Activated T-helper 17 cell treated with anti-CD3 and anti-CD28 coated beads, Interleukin-2, amount 50 U/mL, for 72 hours (primary cell): ENCODE results near the gene SERPINA3. TPM values are rescaled to one million over a fixed set of nuclear protein-coding genes. Genes with fewer than 3 reads are reported as not detected.
"Not testable (repeated sequence)": the region's sequence is repeated elsewhere in the genome, so short reads cannot be mapped to it uniquely, and the experiment has no call there.

Source experiments
- ATAC-seq: fragments of 150-1000 bp; cut with Tn5 transposase; replicated peaks from 2 replicates; pipeline ENCODE4 v1.10.0; 2021; ENCODE audit warnings: mild to moderate bottlenecking, moderate library complexity
- H3K27ac Mint-ChIP-seq: one replicate; pipeline ENCODE4 v1.8.0; 2022; ENCODE audit warnings: mixed read lengths
- H3K27me3 Mint-ChIP-seq: one replicate; pipeline ENCODE4 v1.8.0; 2022; ENCODE audit warnings: mixed read lengths
- H3K36me3 Mint-ChIP-seq: one replicate; pipeline ENCODE4 v1.8.0; 2022; ENCODE audit warnings: low read depth, mild to moderate bottlenecking, mixed read lengths
- H3K4me1 Mint-ChIP-seq: one replicate; pipeline ENCODE4 v1.8.0; 2022; ENCODE audit warnings: mixed read lengths
- H3K4me3 Mint-ChIP-seq: one replicate; pipeline ENCODE4 v1.8.0; 2022; ENCODE audit warnings: mild to moderate bottlenecking, mixed read lengths
- H3K9me3 Mint-ChIP-seq: one replicate; pipeline ENCODE4 v1.8.0; 2022; ENCODE audit warnings: mixed read lengths
- total RNA-seq, 2 donors: library from RNA; stranded (reverse); gene quantifications; one replicate each; pipeline ENCODE4 v1.2.3, GENCODE V29; 2022

SERPINA3 gene
- total RNA-seq, 2 donors from 2014 or later: not detected

DNA sequence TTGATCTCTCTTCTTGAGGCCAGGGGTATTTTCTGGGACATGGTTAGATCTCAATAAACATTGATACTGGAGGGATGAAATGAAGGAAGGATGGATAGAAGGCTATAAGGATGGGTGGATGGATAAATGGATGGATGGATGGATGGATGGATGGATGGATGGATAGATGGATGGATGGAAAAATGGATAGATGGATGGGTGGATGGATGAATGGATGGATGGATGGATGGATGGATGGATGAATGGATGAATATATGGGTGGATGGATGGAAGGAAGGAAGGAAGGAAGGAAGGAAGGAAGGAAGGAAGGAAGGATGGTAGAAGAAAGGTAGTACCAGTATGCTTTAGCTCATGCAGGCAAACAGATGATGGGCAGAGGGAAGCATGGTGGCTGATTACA is 34.7 kb upstream of the SERPINA3 start:
- not testable (repeated sequence) for H3K4me1 Mint-ChIP-seq, ATAC-seq, H3K27ac Mint-ChIP-seq, H3K36me3 Mint-ChIP-seq, H3K9me3 Mint-ChIP-seq, H3K4me3 Mint-ChIP-seq
- peaks cover 12% of the 10 kb centered on the region for H3K27me3 Mint-ChIP-seq

DNA sequence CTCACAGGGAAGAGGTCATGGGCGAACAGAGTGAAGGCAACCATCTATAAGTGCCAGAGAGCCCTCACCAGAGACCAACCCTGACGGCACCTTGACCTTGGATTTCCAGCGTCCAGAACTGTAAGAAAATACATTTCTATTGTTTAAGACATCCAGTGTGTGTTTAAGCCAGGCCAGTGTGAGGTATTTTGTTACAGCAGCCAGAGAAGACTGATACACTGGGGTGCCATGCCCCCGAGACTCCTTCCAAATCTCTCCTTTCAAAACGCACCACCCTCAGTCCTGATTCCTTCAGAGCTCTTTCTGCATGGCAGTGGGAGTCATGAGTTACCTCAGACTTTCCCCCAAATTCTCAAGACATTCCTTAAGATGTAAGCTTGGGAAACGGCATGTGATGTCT is 33.5 kb upstream of the SERPINA3 start:
- H3K36me3 Mint-ChIP-seq: no peaks in the 10 kb centered on the region
- no peak overlapping the region for H3K27ac Mint-ChIP-seq
- H3K9me3 Mint-ChIP-seq: no peaks in the 10 kb centered on the region
- H3K4me1 Mint-ChIP-seq: no peaks in the 10 kb centered on the region
- no peak overlapping the region for H3K4me3 Mint-ChIP-seq
- no peak for ATAC-seq
- H3K27me3 Mint-ChIP-seq: peaks cover 17% of the 10 kb centered on the region

DNA sequence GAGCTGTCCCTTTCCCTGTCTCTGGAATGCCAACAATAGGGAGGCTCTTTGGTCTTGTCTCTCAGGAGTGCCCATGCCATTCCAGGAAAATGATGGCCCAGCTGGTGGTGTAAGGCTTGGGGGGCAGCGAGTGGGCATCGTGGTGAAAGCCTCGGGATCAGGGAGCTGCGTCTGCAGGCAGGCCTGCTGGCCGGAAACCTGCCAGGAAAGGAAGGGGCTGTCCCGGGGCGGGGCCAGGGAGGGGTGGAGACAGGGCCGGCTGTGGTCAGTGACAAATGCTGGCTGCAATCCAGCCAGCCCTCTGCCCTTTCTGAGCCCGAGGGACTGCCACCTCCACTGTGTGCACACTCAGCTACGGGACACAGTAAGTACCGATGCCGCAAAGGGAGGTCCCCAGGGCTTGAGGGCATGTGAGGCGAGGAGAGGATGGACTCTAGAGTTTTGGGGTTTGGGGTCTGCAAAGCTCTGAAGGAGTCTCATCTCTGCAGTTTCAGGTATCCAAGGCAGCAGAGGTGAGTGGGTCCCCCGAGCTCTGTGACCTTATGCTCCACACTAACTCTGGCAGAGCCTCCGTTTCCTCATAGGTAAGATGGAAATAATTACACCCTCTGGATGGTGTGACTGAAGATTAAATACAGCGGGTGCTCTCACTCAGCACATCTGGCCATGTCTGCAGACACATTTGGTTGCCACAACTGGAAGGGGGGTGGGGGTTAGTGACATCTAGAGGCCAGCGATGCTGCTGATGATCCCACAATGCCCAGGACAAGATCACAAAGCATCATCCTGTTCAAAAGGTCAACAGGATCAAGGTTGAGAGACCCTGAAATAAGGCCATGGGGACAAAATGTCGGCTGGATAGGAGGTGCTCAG is 30.8 kb upstream of the SERPINA3 start, which contains the start of gene SERPINA5:
TSS of gene SERPINA5 (plus strand) at position 300 of the 873 bp plus-strand sequence. CDS start 5,937 bp downstream, outside the sequence.
- no peak within 1 kb of the TSS for H3K4me3 Mint-ChIP-seq
- no peak for ATAC-seq
- no peaks in the 10 kb centered on the region for H3K4me1 Mint-ChIP-seq
- H3K27me3 Mint-ChIP-seq: peaks cover 18% of the 10 kb centered on the region
- no peak within 1 kb of the TSS for H3K27ac Mint-ChIP-seq
- H3K36me3 Mint-ChIP-seq: no peaks in the 10 kb centered on the region
- no peaks in the 10 kb centered on the region for H3K9me3 Mint-ChIP-seq

DNA sequence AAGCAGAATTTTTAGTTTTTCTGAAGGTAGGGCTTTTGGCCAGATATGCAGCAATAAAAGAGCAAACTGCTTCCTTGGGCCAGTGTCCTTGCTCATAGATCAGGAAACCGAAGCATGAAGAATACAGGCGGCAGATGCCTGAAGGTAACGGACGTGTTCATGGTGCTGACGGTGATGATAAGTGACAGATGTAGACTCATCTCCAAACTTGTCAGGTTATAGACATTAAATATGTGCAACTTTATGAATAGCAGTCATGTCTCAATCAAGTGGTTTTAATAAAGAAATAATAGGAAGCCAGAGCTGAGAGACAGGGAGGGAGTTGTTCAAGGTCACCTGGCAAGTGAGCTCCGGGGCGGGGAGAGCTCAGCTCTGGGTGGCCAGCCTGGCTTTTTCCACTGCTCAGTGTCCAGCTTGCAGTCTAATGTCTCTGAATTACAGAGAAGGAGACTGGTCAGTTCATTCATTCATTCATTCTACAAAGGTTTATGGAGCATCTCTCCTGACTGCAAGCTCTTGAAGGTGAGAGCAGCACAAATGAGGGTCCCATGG is 29.9 kb upstream of the SERPINA3 start:
- Mint-ChIP-seq H3K36me3 (no peaks in the 10 kb centered on the region), H3K27ac (no peak overlapping the region), H3K27me3 (peaks cover 23% of the 10 kb centered on the region), H3K9me3 (no peaks in the 10 kb centered on the region), H3K4me1 (no peaks in the 10 kb centered on the region), H3K4me3 (no peak overlapping the region)
- no peak for ATAC-seq

DNA sequence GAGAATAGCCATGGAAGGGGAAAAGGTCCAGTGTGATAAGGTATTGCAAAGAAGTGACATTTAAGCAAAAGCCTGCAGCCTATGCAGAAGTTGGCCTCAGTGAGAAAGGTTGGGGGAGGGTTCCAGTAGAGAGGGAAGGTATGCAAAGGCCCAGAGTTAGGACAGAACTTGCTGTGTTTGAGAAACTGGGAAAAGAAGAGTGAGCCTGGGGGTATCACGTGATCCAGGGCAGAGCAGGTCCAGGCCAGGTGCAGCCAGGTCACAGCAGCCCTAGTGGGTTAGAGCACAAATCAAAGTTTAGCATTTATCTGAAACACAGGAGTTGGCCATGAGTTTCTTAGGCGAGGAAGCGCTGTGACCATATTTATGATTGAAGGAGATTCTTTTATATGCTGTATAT is 29.3 kb upstream of the SERPINA3 start:
- Mint-ChIP-seq H3K27ac (no peak overlapping the region), H3K27me3 (peaks cover 23% of the 10 kb centered on the region), H3K4me1 (no peaks in the 10 kb centered on the region), H3K36me3 (no peaks in the 10 kb centered on the region), H3K9me3 (no peaks in the 10 kb centered on the region), H3K4me3 (no peak overlapping the region)
- ATAC-seq: no peak

DNA sequence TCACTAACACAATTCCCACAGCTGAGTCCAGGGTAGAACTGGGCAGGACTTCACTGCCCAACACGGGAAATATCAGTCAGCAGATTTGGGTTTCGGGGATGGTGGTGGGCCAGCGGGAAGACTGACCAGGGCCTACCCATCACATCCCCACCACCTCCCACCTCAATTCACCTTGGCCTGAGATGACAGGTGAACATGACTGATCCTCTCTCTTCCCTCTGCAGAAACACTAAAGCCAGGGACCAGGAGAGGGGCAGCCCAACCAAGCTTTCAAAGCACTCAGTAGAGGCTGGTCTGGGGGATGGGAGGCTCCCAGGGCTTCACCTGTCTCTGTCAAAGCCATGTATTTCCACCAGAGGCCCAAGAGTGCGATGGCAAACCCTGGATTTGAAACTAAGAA is 28.6 kb upstream of the SERPINA3 start:
- H3K27ac Mint-ChIP-seq: no peak overlapping the region
- H3K27me3 Mint-ChIP-seq: peaks cover 23% of the 10 kb centered on the region
- H3K36me3 Mint-ChIP-seq: no peaks in the 10 kb centered on the region
- no peak for ATAC-seq
- H3K4me3 Mint-ChIP-seq: no peak overlapping the region
- H3K9me3 Mint-ChIP-seq: no peaks in the 10 kb centered on the region
- no peaks in the 10 kb centered on the region for H3K4me1 Mint-ChIP-seq

DNA sequence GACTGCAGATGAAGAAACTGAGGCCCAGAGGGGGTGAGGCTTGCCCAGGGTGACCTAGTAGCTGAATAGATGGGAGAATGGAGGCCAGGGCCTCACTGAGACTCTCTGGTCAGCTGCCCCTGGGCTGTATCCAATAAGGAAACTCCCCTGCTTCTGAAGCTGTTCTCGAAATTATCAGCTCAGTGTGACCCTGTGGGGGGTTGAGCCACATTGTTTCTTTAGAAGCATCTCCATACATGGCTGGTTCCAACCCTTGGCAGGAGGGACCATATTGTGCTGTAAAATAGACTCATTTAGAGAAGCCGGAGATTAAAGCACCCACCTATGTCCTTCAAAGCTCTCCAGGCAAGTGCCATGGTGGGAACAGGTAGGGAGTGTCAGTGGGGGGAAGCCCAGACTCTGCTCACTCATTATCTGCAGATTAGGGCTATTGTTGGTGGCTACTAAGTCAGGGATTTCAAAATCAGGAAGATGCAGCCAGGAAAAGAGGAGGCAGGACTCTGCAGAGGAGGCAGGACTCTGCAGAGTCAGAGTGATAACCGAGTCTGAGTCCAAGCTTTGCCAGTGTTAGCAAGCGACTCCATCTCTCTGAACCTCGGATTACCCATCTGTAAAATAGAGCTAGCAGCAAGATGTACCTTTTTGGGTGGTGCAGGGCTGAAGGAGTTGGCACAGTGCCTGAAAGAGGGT is 27.5 kb upstream of the SERPINA3 start:
- no peak for ATAC-seq
- no peaks in the 10 kb centered on the region for H3K36me3 Mint-ChIP-seq
- H3K4me3 Mint-ChIP-seq: no peak overlapping the region
- no peaks in the 10 kb centered on the region for H3K4me1 Mint-ChIP-seq
- H3K27me3 Mint-ChIP-seq: peaks cover 20% of the 10 kb centered on the region
- no peaks in the 10 kb centered on the region for H3K9me3 Mint-ChIP-seq
- H3K27ac Mint-ChIP-seq: no peak overlapping the region

DNA sequence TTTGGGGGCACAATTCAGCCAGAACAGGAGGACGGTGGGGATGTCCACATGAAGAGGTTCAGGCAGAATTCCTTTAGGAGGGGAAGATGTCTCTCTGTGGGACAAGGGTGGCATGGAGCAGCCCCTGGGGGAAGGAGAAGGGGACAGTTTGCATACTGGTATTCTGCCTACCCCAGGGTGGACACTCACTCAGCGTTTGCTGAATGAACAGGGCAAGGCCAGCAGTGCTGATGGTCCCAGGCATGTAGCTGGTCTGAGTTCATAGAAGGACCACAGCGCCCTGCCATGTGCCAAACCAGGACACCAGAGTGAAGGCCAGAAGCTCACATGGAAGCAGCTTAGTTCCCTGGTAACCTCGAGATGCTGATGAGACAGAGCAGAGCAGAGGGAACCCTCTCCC is 25.6 kb upstream of the SERPINA3 start:
- no peaks in the 10 kb centered on the region for H3K4me1 Mint-ChIP-seq
- ATAC-seq: no peak
- H3K36me3 Mint-ChIP-seq: no peaks in the 10 kb centered on the region
- peaks cover 20% of the 10 kb centered on the region for H3K27me3 Mint-ChIP-seq
- H3K27ac Mint-ChIP-seq: no peak overlapping the region
- no peaks in the 10 kb centered on the region for H3K9me3 Mint-ChIP-seq
- no peak overlapping the region for H3K4me3 Mint-ChIP-seq

DNA sequence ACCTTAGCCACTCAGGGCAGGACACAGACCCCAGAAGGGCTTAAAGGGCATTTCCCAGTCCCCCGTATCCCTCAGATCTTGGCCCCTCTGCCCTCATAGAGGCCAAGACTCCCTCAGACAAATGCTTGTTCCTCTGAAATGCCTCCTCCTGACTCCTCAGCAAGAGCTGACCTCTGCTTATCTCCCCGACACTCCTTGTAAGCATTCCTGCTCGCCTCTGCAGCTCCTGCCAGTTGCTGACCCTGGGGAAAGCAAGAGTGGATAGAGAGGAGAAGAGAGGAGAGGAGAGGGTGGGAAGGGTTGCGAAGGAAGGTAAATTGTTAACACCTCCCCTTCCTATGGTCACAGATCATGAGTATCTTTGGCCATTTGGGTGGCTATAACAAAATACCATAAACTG is 23.9 kb upstream of the SERPINA3 start:
- no peaks in the 10 kb centered on the region for H3K4me1 Mint-ChIP-seq
- H3K9me3 Mint-ChIP-seq: no peaks in the 10 kb centered on the region

DNA sequence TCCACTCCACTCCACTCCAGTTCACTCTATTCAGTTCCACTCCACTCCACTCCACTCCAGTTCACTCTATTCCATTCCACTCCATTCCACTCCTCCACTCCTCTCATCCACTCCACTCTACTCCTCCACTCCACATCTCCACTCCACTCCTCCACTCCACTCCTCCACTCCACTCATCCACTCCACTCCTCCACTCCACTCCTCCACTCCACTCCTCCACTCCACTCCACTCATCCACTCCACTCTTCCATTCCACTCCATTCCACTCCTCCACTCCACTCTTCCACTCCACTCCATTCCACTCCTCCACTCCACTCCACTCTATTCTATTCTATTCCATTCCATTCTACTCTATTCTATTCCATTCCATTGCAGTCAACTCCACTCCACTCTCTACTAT is 21.1 kb upstream of the SERPINA3 start:
- Mint-ChIP-seq H3K27me3 (peaks cover 24% of the 10 kb centered on the region), H3K36me3 (no peaks in the 10 kb centered on the region), H3K4me3 (no peak overlapping the region), H3K4me1 (peaks cover 4% of the 10 kb centered on the region), H3K27ac (no peak overlapping the region), H3K9me3 (no peaks in the 10 kb centered on the region)
- ATAC-seq: no peak

More for the DNA sequence above, 23.9 kb upstream of the SERPINA3 start:
- Mint-ChIP-seq H3K4me3 (no peak overlapping the region), H3K27me3 (peaks cover 15% of the 10 kb centered on the region), H3K27ac (no peak overlapping the region), H3K36me3 (no peaks in the 10 kb centered on the region)
- no peak for ATAC-seq

DNA sequence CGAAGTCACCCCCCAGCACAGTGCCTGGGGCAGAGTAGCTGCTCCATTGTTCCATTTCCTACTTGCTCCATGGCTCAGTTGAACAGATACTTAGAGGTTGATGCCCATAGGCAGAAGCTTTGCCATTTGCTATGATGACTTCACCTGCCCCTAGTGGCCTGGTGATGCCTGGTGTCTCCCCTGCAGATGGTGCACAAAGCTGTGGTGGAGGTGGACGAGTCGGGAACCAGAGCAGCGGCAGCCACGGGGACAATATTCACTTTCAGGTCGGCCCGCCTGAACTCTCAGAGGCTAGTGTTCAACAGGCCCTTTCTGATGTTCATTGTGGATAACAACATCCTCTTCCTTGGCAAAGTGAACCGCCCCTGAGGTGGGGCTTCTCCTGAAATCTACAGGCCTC is 20.3 kb upstream of the SERPINA3 start:
- no peak for ATAC-seq
- Mint-ChIP-seq H3K27me3 (peaks cover 25% of the 10 kb centered on the region), H3K4me3 (no peak overlapping the region), H3K27ac (no peak overlapping the region), H3K9me3 (no peaks in the 10 kb centered on the region), H3K36me3 (no peaks in the 10 kb centered on the region), H3K4me1 (peaks cover 4% of the 10 kb centered on the region)

DNA sequence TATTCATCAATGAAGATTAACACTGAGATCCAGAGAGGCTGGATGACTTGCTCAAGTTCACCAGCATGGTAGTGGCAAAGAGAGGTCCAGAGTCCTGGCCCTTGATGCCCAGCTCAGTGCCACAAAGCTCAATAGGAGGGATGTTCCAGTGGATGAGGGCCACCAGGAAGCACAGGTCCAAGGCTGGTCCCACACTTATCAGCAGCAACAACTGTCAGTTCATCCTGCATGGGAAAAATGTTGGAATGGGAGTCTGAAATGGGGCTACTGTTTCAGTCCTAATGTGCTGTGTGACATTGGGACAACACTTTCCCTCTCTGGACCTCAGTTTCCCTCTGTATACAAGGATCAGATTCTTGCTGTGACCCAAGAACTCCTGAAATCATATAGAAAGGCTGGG is 19.7 kb upstream of the SERPINA3 start:
- peaks cover 21% of the 10 kb centered on the region for H3K27me3 Mint-ChIP-seq
- no peak for ATAC-seq

DNA sequence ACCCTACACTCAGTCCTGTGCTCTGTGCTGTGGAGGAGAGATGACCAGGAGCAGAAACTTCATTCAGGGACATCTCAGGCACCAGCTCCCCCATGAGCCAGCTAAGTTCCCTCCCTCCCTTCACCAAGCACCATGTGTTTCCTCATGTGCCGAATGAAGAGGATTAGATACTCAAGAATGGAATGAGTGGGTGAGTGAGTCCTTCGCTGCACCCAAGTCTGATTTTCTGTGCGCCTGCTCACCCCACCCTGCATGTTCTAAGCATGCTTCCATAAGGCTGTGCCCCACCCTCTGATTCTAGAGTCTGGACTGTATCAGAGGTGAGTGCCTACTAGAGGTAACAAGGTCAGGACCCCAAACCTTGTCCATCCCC is 18.8 kb upstream of the SERPINA3 start:
- no peak for ATAC-seq
- H3K27me3 Mint-ChIP-seq: peaks cover 21% of the 10 kb centered on the region
- H3K9me3 Mint-ChIP-seq: no peaks in the 10 kb centered on the region
- no peak overlapping the region for H3K4me3 Mint-ChIP-seq
- H3K4me1 Mint-ChIP-seq: peaks cover 4% of the 10 kb centered on the region
- H3K27ac Mint-ChIP-seq: no peak overlapping the region
- H3K36me3 Mint-ChIP-seq: no peaks in the 10 kb centered on the region

More for the DNA sequence above, 19.7 kb upstream of the SERPINA3 start:
- no peak overlapping the region for H3K27ac Mint-ChIP-seq
- no peak overlapping the region for H3K4me3 Mint-ChIP-seq
- no peaks in the 10 kb centered on the region for H3K36me3 Mint-ChIP-seq
- no peaks in the 10 kb centered on the region for H3K9me3 Mint-ChIP-seq
- H3K4me1 Mint-ChIP-seq: peaks cover 4% of the 10 kb centered on the region

DNA sequence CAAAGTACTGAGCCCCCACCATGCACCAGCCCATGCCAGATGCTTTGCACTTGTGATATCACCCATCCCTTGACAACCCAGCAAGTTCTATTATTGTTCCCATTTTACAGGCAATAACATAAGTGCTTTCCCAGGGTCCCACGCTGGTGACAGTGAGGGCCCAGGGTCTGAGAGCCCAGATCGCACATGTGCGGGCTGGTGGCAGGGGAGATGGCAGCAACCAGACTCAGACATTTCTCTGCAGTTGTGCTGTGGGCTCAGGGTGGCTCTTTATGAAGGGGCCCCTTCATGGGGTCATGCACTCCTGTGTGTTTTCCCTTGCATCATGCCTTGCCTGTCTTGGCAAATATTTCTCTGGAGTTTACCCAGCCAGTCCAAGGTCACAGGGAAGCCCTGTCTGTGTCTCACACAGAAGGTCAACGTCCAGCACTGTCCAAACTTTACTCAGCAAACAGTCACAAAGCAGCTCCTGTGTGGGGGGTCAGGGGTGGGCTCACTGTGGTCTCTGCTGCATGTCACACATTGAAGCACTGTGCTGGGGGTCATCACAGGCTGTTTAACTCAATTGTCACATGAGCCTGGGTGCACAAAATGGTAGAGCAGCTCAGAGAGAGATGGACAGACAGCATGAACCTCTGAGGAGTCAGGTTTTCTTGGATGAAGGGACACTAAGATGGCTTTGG is 18.3 kb upstream of the SERPINA3 start:
- no peaks in the 10 kb centered on the region for H3K36me3 Mint-ChIP-seq
- H3K27me3 Mint-ChIP-seq: peaks cover 21% of the 10 kb centered on the region
- no peak for ATAC-seq
- no peak overlapping the region for H3K27ac Mint-ChIP-seq
- H3K4me1 Mint-ChIP-seq: peaks cover 4% of the 10 kb centered on the region
- H3K4me3 Mint-ChIP-seq: no peak overlapping the region
- H3K9me3 Mint-ChIP-seq: no peaks in the 10 kb centered on the region
